ENCODE results near the gene ATF6. TPM values are rescaled to one million over a fixed set of nuclear protein-coding genes. Genes with fewer than 3 reads are reported as not detected.

ATF6 gene
- total RNA-seq, 2 donors from 2014 or later = 17.9 to 19.9 TPM

- no peak for TF ChIP-seq CTCF (IDR thresholded peaks at IDR 0.05)
- no peaks in the 10 kb centered on the region for H3K27me3 ChIP-seq
- no peak overlapping the region for H3K27ac ChIP-seq
- no peaks in the 10 kb centered on the region for H3K36me3 ChIP-seq
- H3K4me1 ChIP-seq = no peaks in the 10 kb centered on the region
- H3K4me3 ChIP-seq = no peak overlapping the region
- H3K9me3 ChIP-seq = no peaks in the 10 kb centered on the region
- no peak for DNase-seq (ENCODE audit: low spot score)
Measured at GRCh38 chr1:161928056-161928455, 161.9 kb downstream of the ATF6 start.

- Histone ChIP-seq H3K27ac (no peak overlapping the region), H3K27me3 (no peaks in the 10 kb centered on the region), H3K4me1 (no peaks in the 10 kb centered on the region), H3K36me3 (no peaks in the 10 kb centered on the region), H3K9me3 (no peaks in the 10 kb centered on the region), H3K4me3 (no peak overlapping the region)
- TF ChIP-seq CTCF (IDR thresholded peaks at IDR 0.05) = no peak
- DNase-seq (ENCODE audit: low spot score) = no peak
Measured at GRCh38 chr1:161929137-161929536, 163.0 kb downstream of the ATF6 start.

- H3K4me1 ChIP-seq = no peaks in the 10 kb centered on the region
Measured at GRCh38 chr1:161930064-161930463, 163.9 kb downstream of the ATF6 start.

GRCh38 chr1:161932668-161933067, 166.5 kb downstream of the ATF6 start:
- Histone ChIP-seq H3K4me3 (no peak overlapping the region), H3K36me3 (no peaks in the 10 kb centered on the region), H3K27ac (no peak overlapping the region), H3K4me1 (no peaks in the 10 kb centered on the region), H3K27me3 (no peaks in the 10 kb centered on the region), H3K9me3 (no peaks in the 10 kb centered on the region)
- TF ChIP-seq CTCF (IDR thresholded peaks at IDR 0.05) = no peak
- peak; percentile 61 for DNase-seq (ENCODE audit: low spot score)

More at GRCh38 chr1:161930064-161930463, 163.9 kb downstream of the ATF6 start:
- H3K4me3 ChIP-seq = no peak overlapping the region
- no peak overlapping the region for H3K27ac ChIP-seq
- no peaks in the 10 kb centered on the region for H3K9me3 ChIP-seq
- H3K36me3 ChIP-seq = no peaks in the 10 kb centered on the region
- no peak for DNase-seq (ENCODE audit: low spot score)
- no peak for TF ChIP-seq CTCF (IDR thresholded peaks at IDR 0.05)
- H3K27me3 ChIP-seq = no peaks in the 10 kb centered on the region

- Histone ChIP-seq H3K27me3 (no peaks in the 10 kb centered on the region), H3K4me3 (no peak overlapping the region), H3K27ac (no peak overlapping the region), H3K36me3 (no peaks in the 10 kb centered on the region), H3K4me1 (no peaks in the 10 kb centered on the region), H3K9me3 (no peaks in the 10 kb centered on the region)
- DNase-seq (ENCODE audit: low spot score) = no peak
- no peak for TF ChIP-seq CTCF (IDR thresholded peaks at IDR 0.05)
Measured at GRCh38 chr1:161933592-161934588, 167.8 kb downstream of the ATF6 start.

All from right atrium auricular region (tissue), 2 donors.